GM19099 (cell line): ENCODE results near the gene VPS11.

Source experiments
- POLR2A ChIP-seq: IDR thresholded peaks from 3 replicates; pipeline ENCODE4 v1.6.1; 2011; ENCODE audit warnings: low read depth; ENCODE audit not compliant: insufficient read length; ENCODE audit errors: extremely low read depth

VPS11 gene

GRCh38 chr11:119091966-119092879 lies 24.6 kb downstream of the VPS11 start:
- peak; percentile 38 for TF ChIP-seq POLR2A

GRCh38 chr11:119092880-119093842 lies 25.5 kb downstream of the VPS11 start:
- peak; percentile 35 for TF ChIP-seq POLR2A

GRCh38 chr11:119093942-119094815 lies 26.6 kb downstream of the VPS11 start:
- peak; percentile 28 for TF ChIP-seq POLR2A

DNA sequence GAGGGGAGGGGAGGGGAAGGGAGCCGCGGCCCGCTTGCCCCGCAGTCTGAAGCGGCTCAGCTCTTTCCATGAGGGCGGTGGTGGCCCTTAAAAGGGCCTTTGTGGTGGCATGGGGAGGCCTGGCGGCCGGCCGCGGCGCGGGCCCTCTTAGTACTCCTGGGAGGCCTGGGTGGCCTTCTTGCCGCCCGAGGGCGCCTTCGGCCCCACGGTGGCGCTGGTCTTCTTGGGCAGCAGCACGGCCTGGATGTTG lies 27.1 kb downstream of the VPS11 start:
- no peak for TF ChIP-seq POLR2A

DNA sequence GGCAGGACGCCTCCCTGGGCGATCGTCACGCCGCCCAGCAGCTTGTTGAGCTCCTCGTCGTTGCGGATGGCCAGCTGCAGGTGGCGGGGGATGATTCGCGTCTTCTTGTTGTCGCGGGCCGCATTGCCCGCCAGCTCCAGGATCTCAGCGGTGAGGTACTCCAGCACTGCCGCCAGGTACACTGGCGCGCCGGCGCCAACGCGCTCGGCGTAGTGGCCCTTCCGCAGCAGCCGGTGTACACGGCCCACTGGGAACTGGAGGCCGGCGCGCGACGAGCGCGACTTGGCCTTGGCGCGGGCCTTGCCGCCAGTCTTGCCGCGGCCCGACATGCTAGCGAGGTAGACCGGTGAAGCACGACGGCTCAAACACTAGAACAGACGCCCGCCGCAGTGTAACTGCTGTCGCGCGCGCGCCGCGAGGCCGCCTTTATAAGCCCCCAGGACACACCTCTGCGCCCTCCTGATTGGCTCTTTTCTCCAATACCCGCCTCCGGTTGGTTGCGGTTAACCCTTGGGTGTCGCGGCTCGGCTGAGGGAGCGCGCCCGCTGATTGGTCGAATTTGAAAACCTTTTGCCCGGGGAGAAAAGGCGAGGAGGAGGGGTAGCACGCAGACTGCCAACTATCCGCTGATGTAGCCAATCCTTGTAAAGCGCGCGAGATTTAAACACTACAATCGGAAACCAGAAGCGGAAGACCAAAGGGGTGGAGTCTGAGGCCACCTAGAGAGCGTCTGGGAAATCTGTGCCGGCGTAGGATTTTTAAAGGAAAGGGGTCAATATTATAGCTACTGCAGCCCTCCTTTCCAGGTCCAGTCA lies 27.7 kb downstream of the VPS11 start:
- peak; percentile 100 for TF ChIP-seq POLR2A

GRCh38 chr11:119099711-119100110 lies 32.1 kb downstream of the VPS11 start:
- TF ChIP-seq POLR2A, result no peak

DNA sequence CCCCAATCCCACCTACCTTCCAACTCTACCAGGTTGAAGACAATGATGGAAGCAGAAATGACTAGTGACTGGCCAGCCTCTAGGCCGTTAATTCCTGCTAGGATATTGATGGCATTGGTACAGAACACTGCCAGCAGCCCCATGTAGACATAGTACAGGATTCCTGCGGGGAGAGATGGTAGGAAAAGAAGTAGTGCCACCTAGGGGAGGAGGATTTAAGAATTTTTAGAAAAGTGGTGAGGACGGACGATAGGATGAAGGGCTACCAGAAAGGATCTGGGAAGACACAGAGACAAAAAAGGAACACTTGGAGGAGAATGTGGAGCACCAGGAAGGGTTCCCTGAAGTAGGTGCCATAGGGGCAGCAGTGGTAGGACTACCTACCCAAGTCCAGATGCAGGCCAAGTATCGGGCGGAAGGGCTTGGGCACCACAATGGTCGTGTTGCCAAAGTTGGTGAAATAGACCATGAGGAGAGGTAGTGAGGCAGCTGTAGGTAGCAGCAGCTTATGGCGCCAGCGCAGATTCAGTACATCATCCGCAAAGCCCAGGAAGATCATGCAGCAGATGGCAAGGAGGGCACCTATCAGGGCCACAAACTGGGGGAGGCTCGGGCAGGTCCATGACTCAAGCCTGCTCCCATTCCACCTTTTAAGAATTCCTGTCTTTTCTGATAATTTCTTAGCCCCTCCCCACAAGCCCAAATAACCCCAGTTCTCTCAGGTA lies 32.8 kb downstream of the VPS11 start:
- TF ChIP-seq POLR2A, result no peak

GRCh38 chr11:119100994-119101758 lies 33.6 kb downstream of the VPS11 start:
- TF ChIP-seq POLR2A, result no peak

DNA sequence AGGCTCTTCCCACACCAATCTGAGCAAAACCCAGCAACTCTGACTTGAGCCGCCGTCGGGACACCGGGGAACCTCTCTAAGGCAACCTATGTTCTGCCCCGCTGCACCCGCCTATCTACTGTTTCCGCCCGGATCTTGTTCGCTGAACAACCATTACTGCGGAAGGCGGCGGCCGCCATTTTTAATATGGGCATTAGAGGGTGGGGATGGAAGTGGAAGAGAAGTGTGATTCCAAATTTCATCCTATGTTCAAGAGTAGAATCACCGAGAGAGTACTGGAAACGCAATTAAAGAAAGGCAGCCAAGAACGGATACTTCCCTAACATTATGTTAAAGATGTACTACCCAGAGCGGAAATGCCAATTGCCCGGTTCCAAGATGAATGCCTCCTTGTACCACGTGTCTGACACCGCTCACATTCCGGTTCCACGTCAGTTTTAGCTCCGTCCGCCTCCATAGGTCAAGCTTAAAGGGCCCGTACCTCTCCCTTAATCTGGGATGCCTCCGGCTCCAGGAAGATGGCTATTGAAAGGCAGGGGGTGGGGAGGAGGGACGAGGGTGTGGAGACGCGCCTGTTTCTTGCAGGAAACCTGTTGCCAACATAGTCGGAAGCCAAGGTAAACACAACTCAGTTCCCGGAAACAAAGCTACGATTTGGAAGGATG lies 34.3 kb downstream of the VPS11 start, which contains the start of gene DPAGT1:
TSS of gene DPAGT1 (minus strand) at position 95 of the 665 bp plus-strand sequence. CDS start 198 bp downstream, outside the sequence.
- TF ChIP-seq POLR2A, result no peak

- TF ChIP-seq POLR2A, result no peak
Measured at GRCh38 chr11:119103793-119104192, 36.2 kb downstream of the VPS11 start.

GRCh38 chr11:119106564-119107537 lies 39.2 kb downstream of the VPS11 start, which contains the start of gene C2CD2L:
Gene C2CD2L, plus strand, starts transcription at chr11:119107344. Its CDS starts 398 bp downstream, at chr11:119107742.
- peak; percentile 64 for TF ChIP-seq POLR2A
